Activated naive CD4-positive, alpha-beta T cell treated with anti-CD3 and anti-CD28 coated beads, Interleukin-2, amount 50 U/mL, for 72 hours (primary cell): Measurements from ENCODE around the gene ZPBP. TPM values are rescaled to one million over a fixed set of nuclear protein-coding genes. Genes with fewer than 3 reads are reported as not detected.
A peak's percentile ranks its signal among the peaks of the same experiment; 100 is the strongest.
"Not testable (repeated sequence)": the region's sequence is repeated elsewhere in the genome, so short reads cannot be mapped to it uniquely, and the experiment has no call there.

Source experiments
- ATAC-seq, 2 donors: fragments of 150-1000 bp; cut with Tn5 transposase; 2 replicates each; pipeline ENCODE4 v1.10.0; 2021; ENCODE audit warnings: mild to moderate bottlenecking in 2 of 2, moderate library complexity in 2 of 2
- DNase-seq, 2 donors: peaks; one replicate each; pipeline ENCODE4 v3.0.0; 2021 to 2022; ENCODE audit warnings: low spot score in 2 of 2
- H3K27ac Mint-ChIP-seq, 2 donors: one replicate each; pipeline ENCODE4 v1.8.0; 2022; ENCODE audit warnings: mild to moderate bottlenecking in 2 of 2, mixed read lengths in 2 of 2
- H3K36me3 Mint-ChIP-seq, 2 donors: one replicate each; pipeline ENCODE4 v1.8.0; 2022; ENCODE audit warnings: mixed read lengths in 2 of 2
- H3K9me3 Mint-ChIP-seq, 2 donors: one replicate each; pipeline ENCODE4 v1.8.0; 2022; ENCODE audit warnings: mixed read lengths in 2 of 2
- total RNA-seq, 2 donors: library from RNA; stranded (reverse); gene quantifications; one replicate each; pipeline ENCODE4 v1.2.3, GENCODE V29; 2022

ZPBP gene
- total RNA-seq, 2 donors from 2014 or later = not detected

DNA sequence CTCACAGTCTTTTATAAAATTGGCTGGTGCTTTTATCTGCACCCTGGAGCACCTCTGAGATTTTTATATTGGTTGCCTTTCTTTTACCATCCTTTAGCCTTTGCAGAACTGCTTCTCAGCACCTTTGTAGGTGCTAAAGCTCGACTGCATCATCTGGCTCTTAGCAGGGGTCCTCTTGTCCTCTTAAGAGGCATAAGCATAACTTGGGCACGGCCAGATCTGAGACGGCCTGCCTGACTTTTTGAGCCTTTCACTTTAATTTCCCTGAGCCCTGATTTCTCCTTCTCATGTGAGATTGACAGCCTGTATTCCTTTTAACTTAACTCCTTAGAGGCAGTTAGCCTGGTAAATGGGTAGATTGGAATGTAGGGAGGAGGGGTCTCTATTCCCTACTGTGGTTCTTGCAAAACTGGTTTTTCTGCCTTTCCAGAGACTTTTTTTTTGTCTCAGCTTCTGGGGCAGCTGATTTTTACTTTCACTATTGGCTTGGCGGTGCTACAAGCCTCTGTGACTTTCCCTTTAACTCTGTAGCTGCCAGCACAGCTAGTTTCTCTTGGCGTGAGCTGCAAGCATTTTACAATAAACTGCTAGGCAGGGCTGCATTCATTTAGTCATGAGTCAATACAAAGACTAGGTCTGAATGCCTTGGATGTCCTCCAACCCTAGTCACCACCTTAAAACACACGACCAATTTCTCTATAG is 24.0 kb downstream of the ZPBP start:
- Mint-ChIP-seq H3K9me3 (peaks cover 12 to 26% of the 10 kb centered on the region in 2 donors), H3K27ac (peak overlapping the region; percentile 66 to 75), H3K36me3 (peaks cover 15 to 30% of the 10 kb centered on the region in 2 donors)
- peak; percentile 71 to 80 for ATAC-seq
- DNase-seq = peak in 1 of 2 donors; percentile 26

DNA sequence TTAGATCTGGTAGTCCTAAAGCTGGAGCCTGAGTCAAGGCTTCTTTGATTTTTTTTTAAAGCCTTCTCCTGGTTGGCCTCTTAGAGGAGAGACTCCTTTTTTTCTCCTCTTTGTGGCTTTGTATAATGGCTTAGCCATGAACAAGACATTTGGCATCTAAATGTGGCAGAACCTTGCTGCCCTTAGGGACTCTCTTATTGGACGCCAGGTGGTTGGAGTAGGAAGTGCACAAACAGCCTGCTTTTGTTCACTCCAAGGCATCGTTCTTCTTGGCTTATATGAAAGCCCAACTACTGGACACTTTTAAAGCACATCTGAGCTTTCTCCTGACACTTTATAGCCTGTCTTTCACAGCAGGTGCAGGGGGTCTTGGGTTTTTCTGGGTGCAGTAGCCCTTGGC is 25.0 kb downstream of the ZPBP start:
- DNase-seq (no peak), ATAC-seq (peak; percentile 38 to 59)
- peaks cover 10 to 19% of the 10 kb centered on the region in 2 donors for H3K9me3 Mint-ChIP-seq
- H3K27ac Mint-ChIP-seq = peak overlapping the region in 1 of 2 donors; percentile 75
- peaks cover 19 to 27% of the 10 kb centered on the region in 2 donors for H3K36me3 Mint-ChIP-seq

DNA sequence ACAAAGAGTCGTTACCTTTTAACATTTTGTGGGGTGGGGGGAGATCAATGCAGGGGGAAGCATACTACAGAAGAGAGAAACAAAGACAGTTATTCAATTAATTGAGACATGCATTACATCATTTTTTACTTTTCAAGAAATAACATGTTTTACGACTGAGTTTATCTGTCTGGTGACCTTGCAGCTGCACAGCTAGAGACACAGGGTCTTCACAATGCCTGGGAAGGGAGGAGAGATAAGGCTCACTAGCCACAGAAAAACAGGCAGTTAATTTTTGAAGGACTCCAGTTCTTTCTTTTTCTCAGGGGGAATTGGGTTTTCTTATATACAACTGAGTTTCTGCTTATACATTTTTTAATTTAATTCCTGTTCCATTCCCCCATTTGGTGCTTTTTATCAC is 30.1 kb downstream of the ZPBP start:
- ATAC-seq (no peak), DNase-seq (no peak)
- Mint-ChIP-seq H3K27ac (no peak overlapping the region), H3K9me3 (peaks cover 0 to 12% of the 10 kb centered on the region in 2 donors), H3K36me3 (peaks cover 6 to 7% of the 10 kb centered on the region in 2 donors)

GRCh38 chr7:50056131-50056530 is 36.9 kb downstream of the ZPBP start:
- Mint-ChIP-seq H3K27ac (no peak overlapping the region), H3K36me3 (no peaks in the 10 kb centered on the region), H3K9me3 (no peaks in the 10 kb centered on the region)
- DNase-seq (no peak), ATAC-seq (no peak)

DNA sequence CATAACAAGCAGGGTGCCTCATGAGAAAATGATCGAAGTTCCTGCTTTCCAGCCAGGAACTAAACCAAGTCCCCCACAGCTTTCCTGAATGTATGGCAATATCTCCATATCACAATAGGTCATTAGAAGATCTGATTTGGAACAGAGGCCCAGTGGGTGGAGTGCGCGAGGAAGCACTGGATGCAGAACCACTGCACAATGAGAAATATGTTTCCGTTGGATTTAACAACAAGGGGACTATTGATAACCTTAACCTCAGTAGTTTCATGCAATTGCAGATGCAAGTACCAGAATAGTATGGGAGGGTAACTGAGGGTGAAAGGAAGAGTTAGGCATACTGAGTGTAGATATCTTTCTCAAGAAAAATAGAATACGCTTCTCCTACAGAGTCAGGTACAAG is 45.3 kb downstream of the ZPBP start:
- ATAC-seq (no peak), DNase-seq (no peak)
- Mint-ChIP-seq H3K27ac (no peak overlapping the region), H3K36me3 (peaks cover 12 to 19% of the 10 kb centered on the region in 2 donors), H3K9me3 (peaks cover 11 to 13% of the 10 kb centered on the region in 2 donors)

DNA sequence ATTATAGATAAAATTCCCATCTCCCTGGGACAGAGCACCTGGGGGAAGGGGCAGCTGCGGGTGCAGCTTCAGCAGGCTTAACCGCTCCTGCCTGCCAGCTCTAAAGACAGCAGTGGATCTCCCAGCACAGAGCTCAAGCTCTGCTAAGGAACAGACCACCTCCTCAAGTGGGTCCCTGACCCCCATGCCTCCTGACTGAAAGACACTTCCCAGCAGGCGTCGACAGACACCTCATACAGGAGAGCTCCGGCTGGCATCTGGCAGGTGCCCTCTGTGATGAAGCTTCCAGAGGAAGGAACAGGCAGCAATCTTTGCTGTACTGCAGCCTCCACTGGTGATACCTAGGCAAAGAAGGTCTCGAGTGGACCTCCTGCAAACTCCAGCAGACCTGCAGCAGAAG is 51.9 kb downstream of the ZPBP start:
- peaks cover 12 to 13% of the 10 kb centered on the region in 2 donors for H3K36me3 Mint-ChIP-seq
- not testable (repeated sequence) for DNase-seq, H3K27ac Mint-ChIP-seq, ATAC-seq
- H3K9me3 Mint-ChIP-seq = peaks cover 7 to 13% of the 10 kb centered on the region in 2 donors

DNA sequence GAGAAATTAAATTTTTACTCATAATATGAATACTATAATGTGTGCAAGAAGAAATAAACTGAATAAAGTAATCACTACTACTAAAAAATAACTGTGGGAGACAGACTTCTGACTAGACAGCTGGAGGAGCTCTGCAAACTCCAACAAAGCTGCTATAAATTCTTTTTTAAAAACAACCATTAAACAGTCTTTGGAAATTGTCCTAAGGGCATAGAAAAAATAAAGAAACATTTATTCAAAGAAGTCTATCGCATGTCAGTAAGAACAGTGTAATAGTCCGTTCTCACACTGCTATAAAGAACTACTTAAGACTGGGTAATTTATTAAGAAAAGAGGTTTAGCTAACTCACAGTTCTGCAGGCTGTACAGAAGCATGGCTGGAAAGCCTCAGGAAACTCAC is 56.0 kb downstream of the ZPBP start:
- ATAC-seq (no peak), DNase-seq (no peak)
- H3K9me3 Mint-ChIP-seq = no peaks in the 10 kb centered on the region
- no peak overlapping the region for H3K27ac Mint-ChIP-seq
- H3K36me3 Mint-ChIP-seq = no peaks in the 10 kb centered on the region

- DNase-seq (no peak), ATAC-seq (no peak)
- Mint-ChIP-seq H3K36me3 (no peaks in the 10 kb centered on the region), H3K27ac (no peak overlapping the region), H3K9me3 (no peaks in the 10 kb centered on the region)
Observed at GRCh38 chr7:50022991-50023390, 70.1 kb downstream of the ZPBP start.

- no peaks in the 10 kb centered on the region for H3K9me3 Mint-ChIP-seq
Observed at GRCh38 chr7:50022451-50022850, 70.6 kb downstream of the ZPBP start.

DNA sequence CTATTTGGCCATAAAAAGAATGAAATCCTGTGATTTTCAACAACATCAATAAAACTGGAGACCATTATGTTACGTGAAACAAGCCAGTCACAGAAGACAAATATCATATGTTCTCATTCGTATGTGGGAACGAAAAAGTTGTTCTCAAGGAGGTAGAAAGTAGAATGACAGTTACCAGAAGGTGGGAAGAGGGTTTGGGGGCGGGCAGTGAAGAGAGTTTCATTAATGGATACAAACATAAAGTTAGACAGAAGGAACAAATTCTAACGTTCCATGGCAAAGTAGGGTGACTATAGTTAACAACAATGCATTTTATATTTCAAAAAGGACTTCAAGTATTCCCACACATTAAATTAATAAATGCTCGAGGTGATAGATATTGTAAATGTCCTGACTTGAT is 97.4 kb downstream of the ZPBP start:
- no peaks in the 10 kb centered on the region for H3K9me3 Mint-ChIP-seq
- ATAC-seq (no peak), DNase-seq (no peak)
- no peak overlapping the region for H3K27ac Mint-ChIP-seq
- H3K36me3 Mint-ChIP-seq = no peaks in the 10 kb centered on the region

More at GRCh38 chr7:50022451-50022850, 70.6 kb downstream of the ZPBP start:
- ATAC-seq (no peak), DNase-seq (no peak)
- Mint-ChIP-seq H3K36me3 (no peaks in the 10 kb centered on the region), H3K27ac (no peak overlapping the region)

DNA sequence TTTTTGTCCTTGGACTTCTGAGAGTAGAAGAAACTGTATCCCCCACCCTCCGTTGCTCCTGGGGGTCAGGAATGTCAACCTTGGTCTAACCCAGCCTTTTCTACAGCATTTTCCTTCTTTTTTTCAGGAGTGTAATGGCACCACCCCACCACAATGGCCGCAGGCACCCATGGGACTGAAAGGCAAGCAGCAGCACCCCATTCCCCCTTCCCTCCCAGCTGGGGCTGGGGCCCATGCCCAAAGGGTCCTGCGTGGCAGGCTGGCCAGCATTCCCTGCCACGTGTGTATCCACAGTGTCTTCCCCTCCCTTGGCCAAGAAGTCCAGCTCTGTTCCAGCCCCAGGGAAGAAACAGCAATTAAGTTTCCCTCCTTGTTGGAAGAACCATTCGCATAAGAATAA is 106.9 kb downstream of the ZPBP start:
- H3K27ac Mint-ChIP-seq = no peak overlapping the region
- no peak for DNase-seq
- H3K36me3 Mint-ChIP-seq = peaks cover 0 to 6% of the 10 kb centered on the region in 2 donors
- peaks cover 5% of the 10 kb centered on the region in 2 donors for H3K9me3 Mint-ChIP-seq
- no peak for ATAC-seq

DNA sequence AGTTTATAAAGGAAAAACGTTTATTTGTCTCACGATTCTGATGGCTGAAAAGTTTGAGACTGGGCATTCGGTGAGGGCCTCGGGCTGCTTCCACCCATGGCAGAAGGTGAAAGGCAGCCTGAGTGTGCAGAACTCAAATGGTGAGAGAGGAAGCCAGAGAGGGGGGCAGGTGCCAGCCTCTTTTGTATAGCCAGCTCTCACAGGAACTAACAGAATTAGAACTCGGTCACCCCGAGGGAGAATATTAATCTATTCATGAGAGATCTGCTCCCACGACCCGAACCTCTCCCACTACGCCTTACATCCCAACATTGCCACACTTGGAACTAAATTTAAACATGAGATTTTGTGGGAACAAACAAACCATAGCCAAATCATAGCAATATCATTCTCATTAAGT is 112.6 kb downstream of the ZPBP start:
- H3K27ac Mint-ChIP-seq = no peak overlapping the region
- no peaks in the 10 kb centered on the region for H3K36me3 Mint-ChIP-seq
- ATAC-seq (peak; percentile 81 to 85), DNase-seq (no peak)
- no peaks in the 10 kb centered on the region for H3K9me3 Mint-ChIP-seq

GRCh38 chr7:49976238-49976637 is 116.8 kb downstream of the ZPBP start:
- ATAC-seq (no peak), DNase-seq (no peak)
- Mint-ChIP-seq H3K27ac (no peak overlapping the region), H3K36me3 (no peaks in the 10 kb centered on the region), H3K9me3 (no peaks in the 10 kb centered on the region)

- no peaks in the 10 kb centered on the region for H3K9me3 Mint-ChIP-seq
- H3K27ac Mint-ChIP-seq = no peak overlapping the region
- no peaks in the 10 kb centered on the region for H3K36me3 Mint-ChIP-seq
- DNase-seq (no peak), ATAC-seq (no peak)
Observed at GRCh38 chr7:49974035-49974434, 119.0 kb downstream of the ZPBP start.

GRCh38 chr7:49937608-49938007 is 155.4 kb downstream of the ZPBP start:
- Mint-ChIP-seq H3K9me3 (peaks cover 4 to 8% of the 10 kb centered on the region in 2 donors), H3K27ac (no peak overlapping the region), H3K36me3 (no peaks in the 10 kb centered on the region)
- DNase-seq (no peak), ATAC-seq (no peak)

- peaks cover 10 to 18% of the 10 kb centered on the region in 2 donors for H3K9me3 Mint-ChIP-seq
- peaks cover 8 to 16% of the 10 kb centered on the region in 2 donors for H3K36me3 Mint-ChIP-seq
- DNase-seq (no peak), ATAC-seq (no peak)
- H3K27ac Mint-ChIP-seq = no peak overlapping the region
Observed at GRCh38 chr7:49931627-49932026, 161.4 kb downstream of the ZPBP start.

DNA sequence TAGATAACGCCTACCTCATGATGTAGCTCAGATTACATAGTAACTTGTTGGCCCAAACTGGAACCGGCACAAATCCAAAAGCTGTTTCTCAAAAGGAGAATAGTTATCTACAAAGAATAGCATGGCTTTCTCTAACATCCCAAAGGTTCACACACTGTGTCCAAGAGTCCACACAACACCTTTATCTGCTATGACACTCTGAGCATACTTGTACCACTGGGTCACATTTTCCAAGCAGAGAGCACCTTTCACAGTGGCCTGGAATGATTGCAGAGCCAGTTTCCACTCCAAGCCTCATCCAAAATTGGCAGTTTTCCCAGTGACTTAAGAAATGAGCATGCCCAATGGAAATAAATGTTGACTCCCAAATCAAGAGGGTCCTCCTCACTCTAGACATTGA is 164.3 kb downstream of the ZPBP start:
- ATAC-seq (no peak), DNase-seq (no peak)
- Mint-ChIP-seq H3K9me3 (peaks cover 10 to 18% of the 10 kb centered on the region in 2 donors), H3K27ac (no peak overlapping the region), H3K36me3 (peaks cover 8 to 16% of the 10 kb centered on the region in 2 donors)

GRCh38 chr7:49927631-49928030 is 165.4 kb downstream of the ZPBP start:
- Mint-ChIP-seq H3K9me3 (peaks cover 7 to 15% of the 10 kb centered on the region in 2 donors), H3K36me3 (peaks cover 8 to 16% of the 10 kb centered on the region in 2 donors), H3K27ac (no peak overlapping the region)
- DNase-seq = no peak
- ATAC-seq = no peak
